A549 treated with ZK216348 at 1 μM for 4 hours (cell line): ENCODE measurements around the gene STX10. TPM values are rescaled to one million over a fixed set of nuclear protein-coding genes. Genes with fewer than 3 reads are reported as not detected.

Source experiments
- total RNA-seq: library from RNA; stranded (reverse); fragments of 200-300 nt; extraction: Qiagen RNA extraction; gene quantifications from 5 replicates; pipeline ENCODE4 v1.2.3, GENCODE V29; 2022; ENCODE audit warnings: low read depth

Gene STX10
- total RNA-seq = 36.0 to 61.4 TPM (median 59.8 TPM) in 5 replicates

GRCh38 chr19:13150187-13150930, at the start of gene STX10, which contains the start of gene IER2:
STX10 (minus strand) TSS chr19:13150375; CDS start chr19:13150173, 202 bp downstream.
IER2 (plus strand) TSS chr19:13150411; CDS start chr19:13153187, 2,776 bp downstream.

GRCh38 chr19:13117772-13118423, 32.3 kb downstream of the STX10 start, which contains the start of gene NACC1:
NACC1 (plus strand) TSS chr19:13118264; CDS start chr19:13135208, 16,944 bp downstream.

GRCh38 chr19:13116282-13117175, 33.6 kb downstream of the STX10 start, which contains the start of gene TRMT1:
TRMT1 (minus strand) TSS chr19:13116740; CDS start chr19:13116399, 341 bp downstream.

GRCh38 chr19:13102666-13103580, 47.3 kb downstream of the STX10 start, which contains the start of gene LYL1:
LYL1 (minus strand) TSS chr19:13102858; CDS start chr19:13101171, 1,687 bp downstream.

Other genes with a start within 250 kb of the STX10 start
- gene SYCE2, start 231.1 kb downstream of the STX10 start, total RNA-seq = 0.29 to 1.0 TPM (median 0.84 TPM) in 4 of 5 replicates, not detected in the other
- 51.4 to 78.1 TPM (median 75.8 TPM) in 5 replicates for gene FARSA, start 216.7 kb downstream of the STX10 start, total RNA-seq
- gene CALR, start 211.8 kb downstream of the STX10 start, total RNA-seq = 489 to 619 TPM (median 537 TPM) in 5 replicates
- gene RAD23A, start 204.5 kb downstream of the STX10 start, total RNA-seq = 62.0 to 88.3 TPM (median 81.0 TPM) in 5 replicates
- 28.1 to 58.3 TPM (median 54.3 TPM) in 5 replicates for gene GADD45GIP1, start 193.2 kb downstream of the STX10 start, total RNA-seq
- gene DAND5, start 180.8 kb downstream of the STX10 start, total RNA-seq = 0.08 to 0.19 TPM in 2 of 5 replicates, not detected in the others
- gene NFIX, start 154.9 kb downstream of the STX10 start, total RNA-seq = 2.2 to 4.9 TPM (median 4.5 TPM) in 5 replicates
- gene LYL1, start 47.5 kb downstream of the STX10 start, total RNA-seq = 0.51 to 1.7 TPM (median 0.93 TPM) in 5 replicates
- gene TRMT1, start 33.6 kb downstream of the STX10 start, total RNA-seq = 33.3 to 44.2 TPM (median 40.1 TPM) in 5 replicates
- gene NACC1, start 32.1 kb downstream of the STX10 start, total RNA-seq = 24.2 to 52.0 TPM (median 41.4 TPM) in 5 replicates
- 34.0 to 67.3 TPM (median 58.4 TPM) in 5 replicates for gene IER2, start within 50 bp of the STX10 start, total RNA-seq